T-helper 2 cell (primary cell): Measurements from ENCODE around the gene C17orf50.

Experiments
- DNase-seq, 5 experiments: peaks; one replicate each; pipeline versions ENCODE4 v3.0.0 to v3.0.0-alpha.2; 2012 to 2022
- total RNA-seq, 2 donors: gene quantifications; one replicate each; lab custom pipeline; 2026; lab: John Stamatoyannopoulos, UW

The C17orf50 gene
- total RNA-seq, result 0 to 0.07 reads per million in 2 donors

GRCh38 chr17:35760587-35760986 is at the start of gene C17orf50:
Gene C17orf50 (plus strand): TSS chr17:35760887. CDS start chr17:35760942, 55 bp downstream.
- DNase-seq, result no peak

GRCh38 chr17:35710950-35711349 is 49.7 kb upstream of the C17orf50 start:
- no peak for DNase-seq

DNA sequence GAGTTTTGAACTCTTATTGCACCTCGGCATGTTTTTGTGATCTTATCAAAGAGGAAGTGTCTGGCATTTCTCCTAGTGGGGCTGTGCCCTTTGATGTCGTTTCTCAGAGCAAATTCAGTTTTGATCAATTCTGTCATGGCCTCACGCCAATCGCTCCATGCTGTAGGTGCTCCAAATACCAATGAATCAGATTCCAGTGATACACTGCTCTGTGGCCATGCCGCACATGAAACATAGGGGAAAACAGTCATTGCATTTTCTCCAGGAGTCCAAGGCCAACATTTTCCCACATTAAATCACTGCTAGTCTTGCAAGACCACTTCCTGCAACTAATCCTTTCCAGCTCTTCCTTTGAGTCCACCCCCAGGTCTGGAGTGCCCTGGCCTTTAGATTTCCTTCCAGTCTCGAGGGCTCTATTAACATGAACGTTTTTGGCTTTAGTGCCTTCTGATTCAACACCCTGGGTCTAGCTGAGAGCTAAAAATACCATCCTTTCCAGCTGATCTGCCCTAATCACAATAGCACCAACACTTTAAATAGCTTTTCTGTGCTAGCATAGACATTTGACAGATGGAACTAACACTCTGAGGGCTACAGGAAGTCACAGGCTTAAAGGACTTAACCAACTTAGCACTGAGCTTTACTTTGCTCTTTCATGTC is 47.5 kb upstream of the C17orf50 start:
- DNase-seq, result no peak

DNA sequence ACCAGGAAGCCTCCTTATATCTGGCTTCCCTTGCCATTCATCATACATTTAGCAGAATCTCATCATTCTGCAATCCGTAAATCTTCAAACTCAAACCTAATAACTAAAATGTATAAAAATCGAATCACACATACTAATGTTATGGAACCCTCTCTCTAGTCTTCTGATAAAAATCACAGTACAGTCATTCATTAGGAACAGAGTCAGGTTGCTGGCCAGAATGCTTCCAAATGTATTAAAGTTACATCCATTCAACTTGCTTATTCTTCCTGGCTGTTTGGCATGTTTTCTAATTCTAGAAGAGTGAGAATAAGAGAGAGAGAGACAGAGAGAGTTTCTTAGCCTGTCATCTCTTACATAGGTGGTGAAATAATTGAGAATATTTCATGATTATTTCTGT is 45.7 kb upstream of the C17orf50 start:
- DNase-seq, result no peak

- DNase-seq, result no peak
Measured at GRCh38 chr17:35715416-35715815, 45.3 kb upstream of the C17orf50 start.

DNA sequence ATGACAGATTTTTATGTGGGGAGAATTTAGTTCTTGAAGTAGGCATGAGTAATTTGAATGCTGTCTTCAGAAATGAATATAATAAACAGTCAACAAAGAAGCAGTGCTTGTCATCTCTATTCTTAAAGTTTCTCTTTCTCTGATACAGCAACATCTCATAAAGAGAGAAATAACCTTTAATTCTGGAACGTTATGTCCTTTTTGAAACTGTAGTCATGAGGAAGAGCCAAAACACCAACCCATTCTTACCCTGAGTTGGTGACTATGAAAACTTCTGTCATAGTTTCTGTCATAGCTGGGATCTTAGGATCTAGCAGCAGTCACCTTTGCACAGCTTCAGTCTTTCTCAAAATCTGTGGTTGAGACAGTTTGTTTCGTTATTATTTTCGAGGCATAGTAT is 44.5 kb upstream of the C17orf50 start:
- DNase-seq, result no peak

- DNase-seq, result no peak
Measured at GRCh38 chr17:35716897-35717465, 43.7 kb upstream of the C17orf50 start.

DNA sequence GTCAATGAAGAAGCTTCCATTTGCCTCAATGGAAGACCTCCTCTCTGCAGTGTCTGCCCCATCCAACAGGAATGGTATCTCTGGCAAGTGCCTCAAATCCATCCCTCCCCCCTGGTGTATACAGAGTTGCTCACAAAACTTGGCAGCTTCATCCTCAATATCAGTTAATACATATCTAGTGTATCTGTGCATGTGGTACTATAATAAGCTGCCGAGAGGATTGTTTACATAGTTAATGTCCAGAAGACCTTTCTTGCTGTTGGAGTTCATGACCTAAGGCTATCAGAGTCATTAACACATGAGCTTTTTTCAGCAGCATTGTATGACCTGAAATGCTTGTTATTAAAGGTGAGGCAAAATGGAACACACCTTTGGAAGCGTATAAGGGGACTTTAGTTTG is 43.2 kb upstream of the C17orf50 start:
- DNase-seq, result no peak

- no peak for DNase-seq
Measured at GRCh38 chr17:35723735-35724134, 37.0 kb upstream of the C17orf50 start.

- DNase-seq, result no peak
Measured at GRCh38 chr17:35725058-35725457, 35.6 kb upstream of the C17orf50 start.

DNA sequence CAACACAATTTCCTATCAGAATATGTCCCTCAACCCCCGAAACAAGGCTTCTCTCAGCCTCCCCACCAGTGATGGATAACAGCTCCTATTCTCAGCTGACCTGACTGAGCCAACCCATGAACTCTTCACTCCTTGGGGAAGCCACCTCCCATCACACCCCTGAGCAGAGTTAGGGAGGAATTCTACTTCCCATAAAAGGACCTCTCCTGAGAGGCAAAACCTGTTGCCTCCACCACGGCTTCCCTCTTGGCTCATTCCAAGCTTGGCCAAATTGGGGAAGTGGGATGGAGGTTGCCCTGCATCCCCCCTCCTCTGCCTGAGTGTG is 34.9 kb upstream of the C17orf50 start:
- no peak for DNase-seq

DNA sequence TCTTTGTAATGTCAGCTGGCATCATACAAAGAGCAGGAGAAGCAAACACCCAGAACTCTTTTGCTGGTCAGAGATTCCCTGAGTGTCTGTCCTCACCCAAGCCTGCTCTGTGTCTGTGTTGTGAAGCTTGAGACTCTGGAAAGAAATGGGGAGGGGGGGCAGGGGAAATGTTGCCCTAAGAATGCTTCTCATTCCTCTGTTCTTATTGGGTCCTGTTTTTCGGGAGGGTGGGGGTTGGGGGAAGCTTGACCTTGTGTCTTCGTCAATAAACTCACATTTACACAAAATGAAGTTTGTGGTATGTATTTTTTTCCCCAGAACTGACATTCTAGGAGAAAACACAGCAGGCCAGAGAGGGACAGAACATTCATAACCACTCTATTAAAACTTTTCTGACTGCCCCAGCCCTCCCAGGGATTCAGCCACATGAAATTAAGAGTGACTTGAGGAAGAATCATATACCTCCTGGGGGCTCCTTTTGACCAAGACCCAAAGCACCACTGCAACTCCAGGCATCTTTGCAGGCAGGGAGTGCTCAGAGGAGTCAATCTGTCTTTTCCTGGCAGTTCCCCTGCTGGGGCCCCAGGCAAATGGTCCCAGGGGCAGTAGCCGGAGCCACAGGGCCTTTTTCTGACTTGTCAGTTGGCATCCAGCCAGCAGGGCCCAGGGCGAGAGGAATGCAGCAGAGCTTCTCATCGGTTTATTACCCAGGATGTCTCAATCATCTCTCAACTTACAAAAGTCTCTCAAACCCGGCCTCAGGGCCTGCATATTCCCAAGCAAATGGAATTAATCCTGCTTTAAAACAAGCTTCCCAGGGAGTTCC is 34.3 kb upstream of the C17orf50 start:
- DNase-seq, result no peak

DNA sequence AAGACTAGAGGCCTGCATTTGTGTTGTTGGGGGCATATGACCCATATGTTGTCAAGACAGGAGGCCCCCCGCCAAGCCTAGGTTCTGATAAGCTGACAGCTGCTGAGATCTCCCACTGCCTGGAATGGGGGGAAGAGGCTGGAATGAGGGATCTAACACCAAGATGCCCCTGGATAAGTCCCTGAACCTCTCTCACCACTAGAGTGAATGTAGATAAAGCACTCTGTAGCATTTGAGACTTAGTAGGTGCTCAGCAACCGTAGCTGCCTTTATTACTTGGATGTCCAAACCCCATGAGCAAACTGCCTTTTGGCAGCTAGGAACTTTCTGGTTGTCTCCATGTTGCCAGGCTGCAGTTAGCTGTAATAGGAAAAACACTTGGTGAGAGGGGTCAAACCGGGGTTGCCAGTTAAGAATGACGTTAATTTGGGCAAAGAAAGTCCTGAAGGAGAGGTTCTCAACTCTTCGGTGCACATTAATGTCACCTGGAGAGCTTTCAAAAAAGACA is 33.7 kb upstream of the C17orf50 start:
- DNase-seq, result no peak

- DNase-seq, result no peak
Measured at GRCh38 chr17:35727635-35728034, 33.1 kb upstream of the C17orf50 start.

- no peak for DNase-seq
Measured at GRCh38 chr17:35728551-35728950, 32.1 kb upstream of the C17orf50 start.

- no peak for DNase-seq
Measured at GRCh38 chr17:35729405-35729833, 31.3 kb upstream of the C17orf50 start.

DNA sequence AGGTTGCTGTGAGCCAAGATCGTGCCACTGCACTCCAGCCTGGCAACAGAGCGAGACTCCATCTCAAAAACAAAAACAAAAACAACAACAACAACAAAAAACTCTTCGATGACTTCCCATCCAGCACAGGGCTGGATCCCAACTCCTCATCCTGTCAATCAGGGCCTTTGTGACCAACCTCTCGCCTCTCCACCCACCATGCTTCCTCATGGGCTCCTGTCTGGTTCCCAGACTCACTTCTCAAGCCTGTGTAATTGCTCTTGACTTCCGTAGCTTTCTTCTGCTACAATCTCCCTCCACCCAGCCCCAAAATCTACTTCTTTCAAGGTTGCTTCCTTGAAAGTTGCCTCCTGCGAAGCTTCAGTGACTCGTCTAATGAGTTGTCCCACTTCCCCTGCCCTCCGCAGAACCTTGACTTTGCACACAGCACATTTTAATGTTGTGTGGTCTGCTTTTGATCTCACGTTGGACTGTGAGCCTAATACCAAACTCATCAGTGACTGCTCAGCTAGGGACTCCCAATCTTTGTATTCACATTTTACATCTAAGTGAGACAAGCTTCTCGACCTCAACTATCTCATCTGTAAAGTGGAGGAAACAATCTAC is 30.2 kb upstream of the C17orf50 start:
- DNase-seq, result no peak

GRCh38 chr17:35731239-35731916 is 29.3 kb upstream of the C17orf50 start, which contains the start of gene RASL10B:
Gene RASL10B (plus strand): TSS chr17:35731639. CDS start chr17:35735185, 3,546 bp downstream.
- DNase-seq, result peak in 3 of 5 experiments; percentile 27 to 28 (median 28)

GRCh38 chr17:35731917-35732805 is 28.5 kb upstream of the C17orf50 start:
- no peak for DNase-seq

GRCh38 chr17:35732806-35733136 is 27.9 kb upstream of the C17orf50 start:
- DNase-seq, result no peak

GRCh38 chr17:35733366-35733765 is 27.3 kb upstream of the C17orf50 start:
- no peak for DNase-seq

DNA sequence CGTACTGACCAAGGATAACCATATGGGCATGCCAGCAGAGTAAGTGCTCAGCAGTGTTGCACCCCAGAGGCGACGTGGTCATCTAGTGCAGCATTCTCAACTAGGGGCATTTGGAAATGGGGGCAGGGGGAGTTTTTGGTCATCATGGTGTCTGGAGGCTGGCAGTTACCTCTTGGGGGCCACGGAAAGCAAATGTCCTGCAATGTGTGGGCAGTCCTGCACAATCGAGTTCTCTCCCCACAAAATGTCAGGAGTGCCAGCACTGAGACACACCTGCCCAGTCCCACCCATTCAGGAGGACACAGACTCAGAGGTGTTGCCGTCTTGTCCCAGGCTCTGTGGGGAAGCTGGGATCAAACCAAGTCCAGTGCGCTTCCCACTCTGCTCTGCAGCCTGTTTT is 26.3 kb upstream of the C17orf50 start:
- no peak for DNase-seq
